Ascending aorta (tissue), 2 donors: ENCODE measurements around the gene SEZ6. TPM values are rescaled to one million over a fixed set of nuclear protein-coding genes. Genes with fewer than 3 reads are reported as not detected.

Experiments
- DNase-seq, 2 donors: peaks; one replicate each; pipeline ENCODE4 v3.0.0-alpha.2; 2019; ENCODE audit warnings: low spot score in 2 of 2
- H3K27ac ChIP-seq, 2 donors: fragments of 200-600 bp; sonication (generic); one replicate each; pipeline ENCODE4 v1.5.1; 2016 to 2017; ENCODE audit warnings: mild to moderate bottlenecking in 1 of 2
- H3K27me3 ChIP-seq: fragments of 200-600 bp; sonication (generic); one replicate; pipeline ENCODE4 v1.5.1; 2017
- H3K36me3 ChIP-seq, 2 donors: fragments of 200-600 bp; sonication (generic); one replicate each; pipeline ENCODE4 v1.5.1; 2016
- H3K4me1 ChIP-seq, 2 donors: fragments of 200-600 bp; sonication (generic); one replicate each; pipeline ENCODE4 v1.5.1; 2016 to 2017; ENCODE audit warnings: mild to moderate bottlenecking in 1 of 2
- H3K4me3 ChIP-seq, 2 donors: fragments of 200-600 bp; sonication (generic); one replicate each; pipeline ENCODE4 v1.5.1; 2016 to 2017; ENCODE audit warnings: mild to moderate bottlenecking in 1 of 2
- H3K9me3 ChIP-seq, 2 donors: fragments of 200-600 bp; sonication (generic); one replicate each; pipeline ENCODE4 v1.5.1; 2016
- intact Hi-C: fragments of 100-400 bp; cut with DNase I; formaldehyde crosslinking; loops from one replicate; pipeline ENCODE4 v1.15.1; 2023
- total RNA-seq: library from RNA; depleted of rRNA; stranded (reverse); fragments of >200 nt; gene quantifications from one replicate; pipeline ENCODE4 v1.1.0, GENCODE V29; 2016
- TF ChIP-seq, protein P1 (sequence below), 3 experiments: fragments of 200-600 bp in 2 of 3; fragments of 450-650 bp in 1 of 3; sonication (generic) in 2 of 3; IDR thresholded peaks; one replicate each; pipeline ENCODE4 v1.5.1; 2016 to 2019; ENCODE audit warnings: antibody characterized with exemption in 3 of 3, mild to moderate bottlenecking in 1 of 3, moderate library complexity in 1 of 3

The SEZ6 gene
- total RNA-seq, 1 donor from 2014 or later = not detected

DNA sequence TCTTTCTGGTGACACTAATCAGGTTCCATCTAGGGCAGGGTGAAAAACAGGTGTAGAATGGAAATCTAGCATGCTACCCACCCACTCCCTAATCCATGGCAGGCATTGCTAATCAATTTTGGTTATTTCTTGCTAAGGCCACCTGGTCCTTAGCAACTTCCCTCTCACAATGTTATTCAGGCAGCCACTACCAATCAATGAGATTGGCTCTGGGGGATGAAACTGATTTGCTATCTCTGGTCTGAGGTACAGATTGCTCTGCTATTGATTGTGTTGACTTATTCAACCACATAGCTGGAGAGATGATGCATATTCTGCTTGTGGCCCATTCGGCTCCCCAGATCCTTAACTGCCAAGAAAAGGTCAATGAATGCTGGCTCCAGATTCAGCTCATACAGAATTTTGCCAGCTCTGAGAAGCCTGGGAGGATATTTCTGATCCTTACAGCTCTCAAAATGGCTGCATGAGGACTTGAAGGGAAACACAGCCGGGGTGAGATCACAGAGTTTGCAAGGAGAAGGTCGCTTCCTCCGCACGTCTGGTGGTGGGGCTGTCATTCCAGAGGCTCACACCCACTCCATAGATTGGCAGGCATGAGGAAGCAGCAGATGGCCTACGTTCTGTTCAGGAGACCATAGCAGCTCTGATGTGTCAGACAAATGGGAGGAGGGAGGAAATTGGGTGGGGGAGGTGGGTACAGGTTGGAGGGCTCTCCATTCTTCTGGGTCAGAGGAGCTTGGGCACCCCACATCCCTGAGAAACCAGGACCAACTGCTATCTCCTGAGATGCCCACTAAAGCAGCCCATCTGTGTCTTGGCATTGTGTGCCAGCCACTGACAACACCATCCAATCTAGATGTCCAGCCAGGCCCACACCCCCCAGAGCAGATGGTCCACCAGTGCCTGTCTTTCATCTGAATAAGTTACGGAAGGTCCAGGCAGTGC is 22.3 kb downstream of the SEZ6 start:
- no peaks in the 10 kb centered on the region for H3K9me3 ChIP-seq
- H3K4me1 ChIP-seq = no peaks in the 10 kb centered on the region
- intact Hi-C loops = no loop called here
- no peaks in the 10 kb centered on the region for H3K36me3 ChIP-seq
- H3K27me3 ChIP-seq = no peaks in the 10 kb centered on the region
- no peak overlapping the region for H3K27ac ChIP-seq
- TF ChIP-seq, protein P1, sequence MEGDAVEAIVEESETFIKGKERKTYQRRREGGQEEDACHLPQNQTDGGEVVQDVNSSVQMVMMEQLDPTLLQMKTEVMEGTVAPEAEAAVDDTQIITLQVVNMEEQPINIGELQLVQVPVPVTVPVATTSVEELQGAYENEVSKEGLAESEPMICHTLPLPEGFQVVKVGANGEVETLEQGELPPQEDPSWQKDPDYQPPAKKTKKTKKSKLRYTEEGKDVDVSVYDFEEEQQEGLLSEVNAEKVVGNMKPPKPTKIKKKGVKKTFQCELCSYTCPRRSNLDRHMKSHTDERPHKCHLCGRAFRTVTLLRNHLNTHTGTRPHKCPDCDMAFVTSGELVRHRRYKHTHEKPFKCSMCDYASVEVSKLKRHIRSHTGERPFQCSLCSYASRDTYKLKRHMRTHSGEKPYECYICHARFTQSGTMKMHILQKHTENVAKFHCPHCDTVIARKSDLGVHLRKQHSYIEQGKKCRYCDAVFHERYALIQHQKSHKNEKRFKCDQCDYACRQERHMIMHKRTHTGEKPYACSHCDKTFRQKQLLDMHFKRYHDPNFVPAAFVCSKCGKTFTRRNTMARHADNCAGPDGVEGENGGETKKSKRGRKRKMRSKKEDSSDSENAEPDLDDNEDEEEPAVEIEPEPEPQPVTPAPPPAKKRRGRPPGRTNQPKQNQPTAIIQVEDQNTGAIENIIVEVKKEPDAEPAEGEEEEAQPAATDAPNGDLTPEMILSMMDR (IDR thresholded peaks at IDR 0.05) = no peak
- H3K4me3 ChIP-seq = no peak overlapping the region
- no peak for DNase-seq

DNA sequence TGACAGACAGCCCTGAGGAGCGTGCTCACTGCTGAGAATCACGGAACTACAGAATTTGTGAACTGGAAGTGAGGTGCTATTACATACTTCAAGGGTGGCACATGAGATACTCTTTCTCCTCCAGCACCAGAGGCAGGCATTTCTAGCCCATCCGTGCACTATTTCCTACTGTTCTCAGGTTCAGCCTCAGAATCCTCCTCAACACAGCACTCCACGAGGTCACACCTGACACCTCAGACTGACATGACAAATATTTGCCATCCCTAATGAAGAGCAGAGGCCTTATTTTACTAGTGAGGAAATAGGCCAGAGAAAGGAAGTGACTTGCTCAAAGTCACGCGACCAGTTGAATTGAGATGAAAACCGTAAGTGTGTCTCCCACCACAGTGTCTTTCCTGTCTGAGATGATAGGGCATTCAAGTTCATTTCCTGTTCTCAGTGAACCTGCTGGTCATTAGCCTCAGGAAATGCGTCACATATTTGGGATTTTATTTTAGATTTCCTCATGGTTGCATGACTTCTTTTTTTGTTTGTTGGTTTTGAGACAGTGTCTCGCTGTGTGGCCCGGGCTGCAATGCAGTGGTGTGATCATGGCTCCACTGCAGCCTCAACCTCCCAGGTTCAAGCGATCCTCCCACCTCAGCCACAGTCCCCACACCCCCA is 23.6 kb downstream of the SEZ6 start:
- DNase-seq = peak in 1 of 2 donors; percentile 72
- Histone ChIP-seq H3K36me3 (no peaks in the 10 kb centered on the region), H3K27me3 (no peaks in the 10 kb centered on the region), H3K9me3 (no peaks in the 10 kb centered on the region), H3K4me1 (no peaks in the 10 kb centered on the region), H3K4me3 (no peak overlapping the region), H3K27ac (peak overlapping the region in 1 of 2 donors; percentile 43)
- intact Hi-C loops = no loop called here
- TF ChIP-seq, protein P1 (IDR thresholded peaks at IDR 0.05) = no peak

DNA sequence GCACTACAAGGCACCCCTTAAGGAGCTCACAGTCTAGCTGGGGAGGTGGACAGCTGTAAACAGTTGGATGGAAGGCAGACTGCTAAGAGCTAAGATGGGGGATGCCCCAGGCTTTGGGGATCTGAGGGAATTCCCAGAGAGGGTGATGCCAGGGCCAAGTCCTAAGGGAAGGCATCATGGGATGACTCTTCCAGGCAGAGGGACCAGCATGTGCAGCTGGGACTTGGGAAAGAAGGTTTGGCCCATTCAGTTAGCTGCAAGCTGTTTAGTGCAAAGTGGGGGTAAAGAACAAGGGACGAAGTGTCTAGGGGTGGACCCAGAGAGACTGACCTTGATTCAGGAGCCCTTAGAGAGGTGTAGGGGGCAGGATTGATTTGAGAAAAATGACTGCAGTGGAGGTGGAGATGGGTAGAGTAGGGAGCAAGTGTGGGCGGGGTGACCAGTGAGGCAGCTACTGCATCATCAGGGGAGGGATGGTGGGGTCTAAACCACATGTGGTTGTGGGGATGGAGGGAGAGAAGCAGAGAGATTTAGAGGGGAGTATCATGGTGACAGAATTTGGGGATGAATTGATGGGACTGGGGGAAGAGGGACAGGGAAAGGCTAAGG is 27.4 kb downstream of the SEZ6 start:
- Histone ChIP-seq H3K4me1 (no peaks in the 10 kb centered on the region), H3K27me3 (no peaks in the 10 kb centered on the region), H3K36me3 (no peaks in the 10 kb centered on the region), H3K27ac (no peak overlapping the region), H3K4me3 (no peak overlapping the region), H3K9me3 (no peaks in the 10 kb centered on the region)
- no peak for DNase-seq
- intact Hi-C loops = no loop called here
- TF ChIP-seq, protein P1 (IDR thresholded peaks at IDR 0.05) = no peak

DNA sequence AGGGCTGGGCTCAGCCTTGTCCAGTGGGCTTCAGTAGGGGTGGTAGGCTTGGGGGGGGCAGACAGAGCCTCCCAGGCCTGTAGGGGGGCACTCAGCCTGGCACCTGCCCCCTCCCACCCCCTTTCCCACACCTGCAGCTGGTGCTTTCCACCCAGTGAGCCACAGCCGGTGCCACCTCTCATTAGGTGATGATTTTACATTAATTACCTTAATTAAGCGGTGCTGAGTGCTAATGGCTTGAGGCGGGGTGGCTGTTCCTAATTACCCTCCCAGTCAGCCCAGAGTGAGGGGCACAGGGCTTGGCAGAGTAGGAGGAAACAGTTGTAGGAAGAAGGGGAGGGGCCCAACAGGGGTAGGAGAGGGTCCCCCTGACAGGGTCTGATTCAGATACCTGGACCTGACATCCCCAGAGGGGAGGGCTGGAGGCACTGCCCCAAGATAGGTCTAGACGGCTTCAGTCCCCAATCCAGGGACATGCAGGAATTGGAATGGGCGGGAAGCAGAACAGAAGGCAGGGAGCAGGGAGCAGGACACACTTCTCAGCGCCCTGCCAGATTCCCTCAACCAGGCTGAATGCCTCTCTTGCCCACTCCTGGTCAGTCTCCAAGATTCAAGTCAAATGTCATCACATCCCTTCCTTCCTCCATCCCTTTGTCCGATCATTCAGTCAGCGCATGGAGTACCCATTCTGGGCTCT is 28.0 kb downstream of the SEZ6 start:
- no peak overlapping the region for H3K27ac ChIP-seq
- H3K4me3 ChIP-seq = no peak overlapping the region
- TF ChIP-seq, protein P1 (IDR thresholded peaks at IDR 0.05) = no peak
- no peaks in the 10 kb centered on the region for H3K27me3 ChIP-seq
- H3K4me1 ChIP-seq = no peaks in the 10 kb centered on the region
- no peak for DNase-seq
- intact Hi-C loops = no loop called here
- H3K9me3 ChIP-seq = no peaks in the 10 kb centered on the region
- no peaks in the 10 kb centered on the region for H3K36me3 ChIP-seq

- H3K36me3 ChIP-seq = no peaks in the 10 kb centered on the region
- no peak for DNase-seq
- H3K9me3 ChIP-seq = no peaks in the 10 kb centered on the region
- no peak overlapping the region for H3K4me3 ChIP-seq
- no peaks in the 10 kb centered on the region for H3K4me1 ChIP-seq
- TF ChIP-seq, protein P1 (IDR thresholded peaks at IDR 0.05) = no peak
- intact Hi-C loops = no loop called here
- H3K27me3 ChIP-seq = no peaks in the 10 kb centered on the region
- no peak overlapping the region for H3K27ac ChIP-seq
Observed at GRCh38 chr17:28975646-28976045, 30.2 kb downstream of the SEZ6 start.
